HG02870 (cell line): ENCODE results near the gene FFAR4.
"Not testable (repeated sequence)": the region's sequence is repeated elsewhere in the genome, so short reads cannot be mapped to it uniquely, and the experiment has no call there.

ENCODE experiments used
- ATAC-seq: cut with Tn5 transposase; IDR thresholded peaks from one replicate; pipeline ENCODE4 v1.9.1; 2021; ENCODE audit warnings: mild to moderate bottlenecking, moderate library complexity; ENCODE audit not compliant: unreplicated experiment

The FFAR4 gene

GRCh38 chr10:93566435-93567276, at the start of gene FFAR4:
Gene FFAR4, plus strand, starts transcription at chr10:93566665. Its CDS starts 56 bp downstream, at chr10:93566721.
- ATAC-seq: no peak

GRCh38 chr10:93518531-93518930, 47.9 kb upstream of the FFAR4 start:
- no peak for ATAC-seq

- ATAC-seq: no peak
These were observed 31.2 kb upstream of the FFAR4 start for GRCh38 chr10:93535293-93535692.

- not testable (repeated sequence) for ATAC-seq
These were observed 25.6 kb upstream of the FFAR4 start for GRCh38 chr10:93540871-93541270.

GRCh38 chr10:93541402-93542357, 24.8 kb upstream of the FFAR4 start:
- no peak for ATAC-seq

- no peak for ATAC-seq
These were observed 24.1 kb upstream of the FFAR4 start for GRCh38 chr10:93542358-93542791.

GRCh38 chr10:93546995-93547394, 19.5 kb upstream of the FFAR4 start:
- not testable (repeated sequence) for ATAC-seq

GRCh38 chr10:93547522-93547921, 18.9 kb upstream of the FFAR4 start:
- no peak for ATAC-seq

- ATAC-seq: no peak
These were observed 17.9 kb upstream of the FFAR4 start for GRCh38 chr10:93548376-93549071.

- ATAC-seq: no peak
These were observed 15.9 kb upstream of the FFAR4 start for GRCh38 chr10:93550606-93551005.

GRCh38 chr10:93552780-93553179, 13.7 kb upstream of the FFAR4 start:
- no peak for ATAC-seq

- ATAC-seq: no peak
These were observed 12.8 kb upstream of the FFAR4 start for GRCh38 chr10:93553482-93554315.

- ATAC-seq: no peak
These were observed 12.2 kb upstream of the FFAR4 start for GRCh38 chr10:93554316-93554663.

GRCh38 chr10:93554760-93555432, 11.6 kb upstream of the FFAR4 start:
- ATAC-seq: no peak

GRCh38 chr10:93559490-93559889, 7.0 kb upstream of the FFAR4 start:
- no peak for ATAC-seq

- no peak for ATAC-seq
These were observed 5.9 kb upstream of the FFAR4 start for GRCh38 chr10:93560541-93560940.

- ATAC-seq: no peak
These were observed 1.0 kb upstream of the FFAR4 start for GRCh38 chr10:93565446-93565845.

GRCh38 chr10:93567277-93568104, 1.0 kb downstream of the FFAR4 start:
- no peak for ATAC-seq

GRCh38 chr10:93568105-93568390, 1.6 kb downstream of the FFAR4 start:
- no peak for ATAC-seq
